Measurements from ENCODE around the gene MTMR2. TPM values are rescaled to one million over a fixed set of nuclear protein-coding genes. Genes with fewer than 3 reads are reported as not detected.

Gene MTMR2
- total RNA-seq, 1 experiment from 2014 or later = 59.0 TPM

DNA sequence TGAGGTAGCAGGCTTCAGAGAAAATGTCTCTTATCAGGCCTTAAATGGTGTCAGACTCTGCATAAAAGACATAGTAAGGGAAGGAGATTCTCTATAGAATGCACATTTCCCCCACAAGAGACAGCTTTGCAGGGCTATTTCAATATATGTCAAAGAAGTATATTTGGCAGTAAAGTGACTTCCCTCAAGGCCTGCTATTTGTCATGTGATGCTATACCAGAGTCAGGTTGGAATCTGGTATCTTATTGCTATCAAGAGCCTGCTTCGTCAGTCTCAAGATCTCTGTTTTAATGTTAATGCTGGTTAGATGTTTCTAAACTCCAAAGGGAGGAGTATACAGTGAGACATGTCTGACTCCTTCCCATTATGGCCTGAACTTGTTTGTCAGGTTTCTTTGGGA, 40.4 kb upstream of the MTMR2 start:
- H3K23me2 ChIP-seq (ENCODE audit: insufficient read length, low read depth, low read length, poor library complexity, severe bottlenecking) = no peaks in the 10 kb centered on the region
- no peak overlapping the region for H2BK15ac ChIP-seq (ENCODE audit: low read depth, low read length)
- Mint-ChIP-seq H3K27ac (no peak overlapping the region), H3K27me3 (ENCODE audit: low read depth) (no peaks in the 10 kb centered on the region), H3K36me3 (ENCODE audit: insufficient read depth in 1 of 3, low read depth in 3 of 3) (0 out of 7 replicates have a peak, but pooled peaks cover 0 to 2% (median 0%) of the 10 kb centered on the region in 3 experiments), H3K4me1 (peaks cover 0 to 3% of the 10 kb centered on the region in 2 experiments; a peak in 1 of 4 replicates), H3K4me3 (no peak overlapping the region), H3K9me3 (peaks cover 5 to 7% of the 10 kb centered on the region in 2 experiments; a peak in 3 of 5 replicates)
- WGBS (ENCODE audit: extremely low coverage, insufficient read length, low lambda C conversion rate) = no CpG with 5 or more reads among the region's 1 CpG
- H3K27ac ChIP-seq (ENCODE audit: insufficient read length, low read depth, low read length) = no peak overlapping the region
- H3K4ac ChIP-seq (ENCODE audit: low read depth, low read length) = no peak overlapping the region
- no peak overlapping the region for H3T11ph ChIP-seq (ENCODE audit: low read length)
- H4K8ac ChIP-seq (replicated peaks; ENCODE audit: insufficient read length, low read depth, low read length) = no peak overlapping the region
- no peak overlapping the region for H3K14ac ChIP-seq (ENCODE audit: insufficient read depth, low read length)
- H2AK5ac ChIP-seq (ENCODE audit: insufficient read length, low read length) = no peak overlapping the region
- no peak for TF ChIP-seq CTCF (conservative IDR thresholded peaks at IDR 0.05)
- no peaks in the 10 kb centered on the region for H3K79me2 ChIP-seq (ENCODE audit: insufficient read depth, low read length)
- H3K18ac ChIP-seq (ENCODE audit: insufficient read length, low read depth, low read length) = no peak overlapping the region
- no peak overlapping the region for H2AFZ ChIP-seq (ENCODE audit: low read length)
- no peak for DNase-seq
- H4K5ac ChIP-seq (ENCODE audit: insufficient read length, low read depth, low read length) = no peak overlapping the region
- H3K79me1 ChIP-seq (ENCODE audit: insufficient read depth, low read depth, low read length, poor library complexity, severe bottlenecking) = no peaks in the 10 kb centered on the region
- H3K9ac ChIP-seq (ENCODE audit: extremely low read depth, insufficient read length, low read length) = no peak overlapping the region
- H4K91ac ChIP-seq (ENCODE audit: insufficient read length, low read depth, low read length) = no peak overlapping the region
- H3K27me3 ChIP-seq (ENCODE audit: insufficient read depth, low read length) = no peaks in the 10 kb centered on the region
- H3K23ac ChIP-seq (ENCODE audit: insufficient read length, low read depth, low read length) = no peak overlapping the region
- H2BK12ac ChIP-seq (ENCODE audit: insufficient read length, low read depth, low read length) = no peak overlapping the region
- H3K4me2 ChIP-seq (ENCODE audit: insufficient read depth, insufficient read length, low read length) = no peak overlapping the region
- H3K4me1 ChIP-seq (ENCODE audit: insufficient read depth, low read length) = no peaks in the 10 kb centered on the region
- H4K20me1 ChIP-seq (ENCODE audit: control insufficient read depth, insufficient read depth, insufficient read length) = no peaks in the 10 kb centered on the region
- no peak overlapping the region for H2BK20ac ChIP-seq (ENCODE audit: low read depth, low read length, poor library complexity, severe bottlenecking)
- no peak overlapping the region for H2BK120ac ChIP-seq (ENCODE audit: low read depth, low read length, poor library complexity, severe bottlenecking)
- no peaks in the 10 kb centered on the region for H3K9me3 ChIP-seq (ENCODE audit: control insufficient read depth, low read depth, low read length)
- no peak overlapping the region for H3K56ac ChIP-seq (ENCODE audit: insufficient read length, low read depth, low read length)
- H2BK5ac ChIP-seq (ENCODE audit: insufficient read length, low read length) = no peak overlapping the region

All from H9 (cell line).